Activated CD4-positive, alpha-beta T cell treated with anti-CD3 and anti-CD28 coated beads, Interleukin-2, amount 50 U/mL, for 16 hours (primary cell): Measurements from ENCODE around the gene P2RY4.
"Not testable (repeated sequence)": the region's sequence is repeated elsewhere in the genome, so short reads cannot be mapped to it uniquely, and the experiment has no call there.

Experiments
- DNase-seq: peaks from one replicate; pipeline ENCODE4 v3.0.0-alpha.2; 2020

The P2RY4 gene

DNA sequence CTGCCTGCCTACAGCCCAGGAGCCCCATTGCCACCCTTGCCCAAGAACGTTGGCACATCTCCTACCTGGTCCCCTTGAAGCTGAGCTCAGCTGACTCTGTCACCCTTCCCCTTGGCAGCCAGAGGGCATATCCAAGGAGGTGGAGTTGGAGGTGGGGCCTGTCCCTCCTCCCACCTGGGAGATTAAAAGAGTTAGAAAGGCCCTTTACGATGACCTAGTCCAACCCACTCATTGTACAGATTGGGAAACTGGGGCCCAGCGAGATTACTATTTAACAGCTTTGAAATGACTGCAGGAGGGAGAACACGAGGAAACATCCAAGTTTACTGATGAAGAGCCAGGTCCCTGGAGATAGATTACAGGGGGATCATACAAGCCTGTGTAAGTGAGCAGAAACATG is at the start of gene P2RY4:
TSS of gene P2RY4 (minus strand) at position 101 of the 400 bp plus-strand sequence. CDS start 580 bp downstream, outside the sequence.
- DNase-seq, result no peak

DNA sequence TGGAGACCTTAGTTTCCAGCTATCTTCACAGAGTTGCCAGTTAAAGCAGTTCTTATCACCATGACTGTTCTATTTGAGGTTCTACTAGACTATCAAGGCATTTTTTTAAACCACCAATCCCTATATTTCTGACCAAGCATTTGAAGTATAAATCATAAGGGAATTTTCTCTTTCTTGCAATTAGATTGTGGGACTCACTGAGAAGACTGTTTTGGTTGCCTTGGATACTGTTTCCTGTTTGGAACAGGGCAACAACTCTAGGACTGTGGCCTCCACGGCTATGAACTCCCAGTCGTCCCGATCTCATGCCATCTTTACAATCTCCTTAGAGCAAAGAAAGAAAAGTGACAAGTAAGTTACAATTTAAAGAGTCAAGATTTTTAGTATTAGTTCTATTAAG is 41.7 kb upstream of the P2RY4 start:
- DNase-seq, result no peak

DNA sequence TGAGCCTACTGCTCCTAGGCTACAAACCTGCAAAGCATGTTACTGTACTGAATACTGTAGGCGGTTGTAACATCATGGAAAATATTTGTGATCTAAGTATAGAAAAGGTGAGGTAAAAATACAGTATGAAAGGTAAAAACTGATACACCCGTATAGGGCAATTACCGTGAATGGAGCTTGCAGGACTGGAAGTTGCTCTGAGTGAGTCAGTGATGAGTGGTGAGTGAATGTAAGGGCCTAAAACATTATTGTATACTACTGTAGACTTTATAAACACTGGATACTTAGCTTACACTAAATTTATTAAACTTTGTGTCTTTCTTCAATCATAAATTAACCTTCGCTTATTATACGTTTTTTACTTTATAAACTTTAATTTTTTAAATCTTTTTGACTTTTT is 33.6 kb upstream of the P2RY4 start:
- DNase-seq, result no peak

DNA sequence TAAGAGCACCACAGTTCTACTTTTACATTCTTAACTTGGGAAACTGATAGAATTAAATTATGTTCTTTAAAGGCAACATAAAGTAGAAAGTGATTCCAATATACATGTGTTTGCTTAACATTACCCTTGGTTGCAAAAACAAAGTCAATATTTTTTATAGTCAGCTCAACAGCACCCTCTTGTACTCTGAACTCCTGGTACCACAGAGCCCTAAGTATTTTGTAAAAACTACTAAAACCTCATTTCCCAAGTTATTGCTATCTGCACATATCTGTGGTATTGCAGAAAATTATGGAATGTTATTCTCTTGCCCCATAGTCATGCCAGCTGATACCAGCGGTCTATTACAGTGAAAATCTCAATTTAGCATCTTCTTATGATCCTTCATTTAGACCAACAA is 32.8 kb upstream of the P2RY4 start:
- no peak for DNase-seq

DNA sequence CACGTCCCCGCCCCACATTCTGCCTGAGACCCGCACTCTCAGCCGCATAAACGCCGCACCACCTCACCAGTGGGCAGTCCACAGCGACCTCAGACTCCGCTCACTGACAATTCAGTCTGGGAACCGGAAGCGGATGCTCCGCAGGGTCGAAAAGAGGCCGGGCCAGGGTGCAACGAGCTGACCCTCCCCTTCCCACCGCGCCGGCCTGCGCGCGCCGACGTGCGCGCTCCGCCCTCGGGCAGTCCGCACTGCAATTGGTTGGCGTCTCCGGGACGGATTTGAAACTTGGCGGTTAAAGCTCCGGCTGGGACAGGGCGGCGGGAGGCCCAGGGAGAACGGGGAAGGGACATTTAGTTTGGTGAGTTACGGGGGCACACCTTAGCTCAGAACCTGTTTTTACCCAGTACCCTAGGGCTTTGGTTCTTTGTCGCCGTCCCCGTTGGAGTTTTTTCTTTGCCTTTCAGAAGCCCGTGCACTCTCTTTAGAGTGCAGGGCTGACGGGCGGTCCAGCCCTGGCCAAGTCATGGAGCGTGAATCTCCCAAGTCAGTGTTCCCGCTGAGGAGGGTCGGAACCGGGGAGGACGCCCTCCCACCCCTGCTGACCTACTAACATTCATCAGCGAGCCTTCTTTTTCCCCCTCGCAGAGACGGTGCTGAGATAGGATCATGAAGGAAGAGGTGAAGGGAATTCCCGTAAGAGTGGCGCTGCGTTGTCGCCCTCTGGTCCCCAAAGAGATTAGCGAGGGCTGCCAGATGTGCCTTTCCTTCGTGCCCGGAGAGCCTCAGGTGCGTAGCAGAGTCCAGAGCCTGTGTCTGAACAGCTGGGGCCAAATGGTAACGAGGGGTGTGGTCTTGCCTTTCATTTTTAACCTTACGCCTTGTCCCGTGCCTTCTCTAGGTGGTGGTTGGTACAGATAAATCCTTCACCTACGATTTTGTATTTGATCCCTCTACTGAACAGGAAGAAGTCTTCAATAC is 30.1 kb upstream of the P2RY4 start, which contains the start of the genes KIF4A and PDZD11:
TSS of gene KIF4A (plus strand) at position 312 of the 978 bp plus-strand sequence. CDS start at position 667, 355 bp downstream.
TSS of gene PDZD11 (minus strand) at position 135 of the 978 bp plus-strand sequence. CDS start 586 bp downstream, outside the sequence.
- peak; percentile 90 for DNase-seq

DNA sequence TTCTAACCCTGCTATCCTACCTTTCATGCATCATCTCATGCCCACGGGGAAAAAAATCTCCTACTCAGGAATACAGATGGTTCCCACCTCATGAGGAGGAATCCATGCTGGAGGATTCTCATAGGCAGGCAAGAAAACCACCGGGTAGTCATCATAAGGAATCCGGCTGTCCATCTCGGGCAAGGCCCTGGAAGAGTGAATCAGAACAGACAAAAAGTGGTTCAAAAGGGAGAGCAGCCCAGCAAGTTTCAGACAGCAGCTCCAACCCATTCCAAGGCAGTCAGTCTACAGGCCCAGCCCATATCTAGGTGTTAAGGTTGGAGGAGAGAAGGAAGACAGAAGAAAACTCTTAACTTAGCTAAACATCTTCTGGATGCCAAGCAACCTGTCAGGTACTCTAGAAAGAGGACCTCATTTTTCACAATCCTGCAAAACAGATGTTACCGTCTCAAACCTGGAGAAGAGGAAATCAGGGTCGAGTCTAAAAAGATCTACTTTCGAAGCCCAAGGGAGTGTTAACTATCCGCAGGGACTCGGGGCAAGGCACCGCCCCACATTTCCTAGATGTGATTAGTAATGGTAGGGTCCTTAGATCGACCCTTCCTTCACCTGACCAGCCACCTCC is 29.3 kb upstream of the P2RY4 start:
- no peak for DNase-seq

DNA sequence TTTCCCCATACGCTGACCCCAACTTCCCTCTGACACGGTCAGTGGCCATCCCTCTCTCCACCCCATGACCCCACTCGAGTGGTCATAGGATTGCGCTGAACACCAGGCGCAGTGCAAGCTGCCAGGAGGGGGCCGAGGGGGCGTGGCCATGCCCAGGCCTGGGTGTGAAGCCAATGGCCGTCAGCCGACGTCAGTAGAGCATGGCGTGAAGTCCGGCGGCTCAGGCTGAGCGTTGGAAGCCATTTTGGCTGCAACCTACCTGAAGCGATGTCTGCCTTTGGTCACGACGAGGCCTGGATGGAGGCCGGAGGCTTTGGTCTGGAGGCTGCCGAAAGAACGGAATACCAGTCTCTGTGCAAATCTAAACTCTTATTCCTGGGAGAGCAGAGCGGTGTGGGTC is 21.9 kb upstream of the P2RY4 start, which contains the start of gene RAB41:
TSS of gene RAB41 (plus strand) at position 222 of the 400 bp plus-strand sequence. CDS start at position 268, 46 bp downstream.
- no peak for DNase-seq

DNA sequence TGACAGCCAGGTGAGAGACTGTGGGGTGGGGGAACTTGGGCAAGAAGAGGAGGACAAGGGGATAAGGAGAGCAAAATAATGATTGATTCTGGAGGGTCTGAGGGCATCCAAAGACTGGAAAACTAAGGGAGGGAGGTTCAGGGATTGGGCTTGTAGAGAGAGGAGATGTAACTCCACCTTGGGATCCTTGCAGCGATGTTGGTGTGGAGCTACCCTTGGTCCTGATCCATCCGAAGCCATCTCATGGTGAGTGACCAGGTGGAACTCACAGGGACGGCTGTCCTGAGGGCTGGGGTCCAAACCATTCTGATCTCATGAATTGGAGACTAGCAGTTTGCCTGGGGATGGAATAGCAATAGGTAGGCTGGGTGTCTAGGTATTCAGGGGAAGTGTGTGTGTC is 20.6 kb upstream of the P2RY4 start:
- DNase-seq, result no peak

DNA sequence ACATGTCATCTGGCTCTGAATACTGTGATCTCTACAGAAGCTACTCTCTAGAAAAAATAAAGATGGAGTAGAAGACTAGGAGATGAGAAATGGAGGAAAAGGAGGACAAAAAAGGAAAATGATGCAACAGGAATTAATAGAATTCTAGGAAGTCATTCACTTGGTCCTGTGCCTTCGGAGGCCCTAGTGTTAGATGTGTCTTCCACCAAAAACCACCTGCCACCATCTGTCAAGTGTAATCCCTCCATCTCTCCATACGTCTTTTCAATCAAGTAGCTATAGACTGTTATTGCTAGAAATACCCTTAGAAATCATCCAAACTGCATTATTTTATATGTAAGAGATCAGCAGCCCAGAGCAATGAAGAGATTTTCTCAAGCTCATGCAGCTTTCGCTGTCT is 19.1 kb upstream of the P2RY4 start:
- DNase-seq, result no peak

DNA sequence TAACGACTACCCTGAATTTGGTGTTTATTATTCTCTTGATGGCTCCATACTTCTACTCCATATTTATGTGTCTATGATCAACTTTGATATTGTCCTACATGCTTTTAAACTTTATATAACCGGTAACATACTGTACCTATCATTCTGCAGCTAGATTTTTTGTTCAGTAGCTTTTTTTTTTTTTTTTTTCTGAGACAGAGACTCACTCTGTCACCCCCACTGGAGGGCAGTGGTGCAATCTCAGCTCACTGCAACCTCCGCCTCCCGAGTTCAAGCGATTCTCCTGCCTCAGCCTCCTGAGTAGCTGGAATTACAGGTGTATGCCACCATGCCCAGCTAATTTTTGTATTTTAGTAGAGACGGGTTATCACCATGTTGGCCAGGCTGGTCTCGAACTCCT is 14.0 kb upstream of the P2RY4 start:
- not testable (repeated sequence) for DNase-seq

DNA sequence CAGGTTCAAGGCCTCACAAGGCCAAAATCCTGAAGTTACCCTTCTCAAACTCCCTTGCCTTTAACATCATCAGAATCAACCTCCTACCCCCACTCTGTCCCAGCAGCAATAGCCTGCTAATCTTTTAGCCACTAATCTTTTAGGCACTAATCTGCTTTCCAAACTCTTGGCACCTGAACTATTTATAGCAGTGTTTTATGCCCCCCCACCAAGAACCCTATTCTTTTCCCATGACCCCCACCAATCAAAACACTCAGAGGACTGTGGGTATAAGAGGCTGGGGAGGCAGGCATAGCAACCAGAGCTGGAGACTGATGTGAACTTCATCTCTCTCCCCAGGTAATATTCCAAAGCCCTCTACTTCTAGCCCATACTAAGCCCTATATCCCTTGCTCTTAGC is 8.0 kb upstream of the P2RY4 start, which contains the start of gene ARR3:
TSS of gene ARR3 (plus strand) at position 301 of the 400 bp plus-strand sequence. CDS start 1,052 bp downstream, outside the sequence.
- DNase-seq, result no peak

DNA sequence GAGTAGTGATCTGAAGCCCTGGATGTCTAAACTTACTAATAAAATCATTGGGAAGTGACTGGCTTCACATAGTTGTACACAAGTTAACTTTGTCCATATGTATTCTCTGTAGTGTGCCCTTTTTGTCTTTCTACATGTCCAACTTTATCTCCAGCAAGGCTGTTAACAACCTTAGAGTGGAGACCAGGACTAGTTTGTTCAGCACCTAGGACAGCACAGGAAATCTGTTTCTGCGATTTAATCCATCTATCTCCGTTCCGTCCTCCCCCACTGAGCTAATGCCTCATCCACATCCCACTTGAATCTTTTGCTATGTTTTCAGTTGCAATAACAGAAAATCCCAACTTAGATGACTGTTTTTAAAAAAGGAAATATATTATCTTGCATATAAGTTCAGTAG is 4.8 kb upstream of the P2RY4 start:
- no peak for DNase-seq

DNA sequence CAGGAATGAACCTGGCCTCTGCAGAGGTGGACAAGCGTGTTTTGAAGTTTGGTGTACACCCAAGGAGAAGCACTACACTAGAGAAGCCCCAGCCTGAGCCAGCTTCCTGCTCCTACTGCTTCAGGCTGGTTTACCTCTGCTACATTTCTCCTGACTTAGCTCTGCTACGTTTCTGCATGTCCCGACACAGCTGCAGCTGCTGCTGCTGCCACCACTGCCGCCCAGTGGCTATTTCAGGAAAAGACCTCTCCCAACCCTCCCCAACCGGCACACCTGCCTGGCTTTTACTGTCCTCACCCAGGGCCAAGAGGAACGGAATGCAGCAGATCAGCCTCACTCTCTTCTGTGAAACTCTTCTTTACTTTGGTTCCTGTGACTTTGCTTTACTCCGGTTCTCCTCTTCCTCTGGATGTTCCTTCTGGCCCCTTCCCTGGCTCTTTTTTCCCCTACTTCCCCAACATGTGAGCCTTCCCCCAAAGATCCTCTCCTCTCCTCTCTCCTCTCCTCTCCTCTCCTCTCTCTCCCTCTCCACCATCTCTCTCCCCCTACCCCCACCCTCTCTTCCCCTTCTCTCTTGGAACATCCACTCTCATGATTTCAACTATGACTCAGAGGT is 3.1 kb upstream of the P2RY4 start:
- peak; percentile 54 for DNase-seq

DNA sequence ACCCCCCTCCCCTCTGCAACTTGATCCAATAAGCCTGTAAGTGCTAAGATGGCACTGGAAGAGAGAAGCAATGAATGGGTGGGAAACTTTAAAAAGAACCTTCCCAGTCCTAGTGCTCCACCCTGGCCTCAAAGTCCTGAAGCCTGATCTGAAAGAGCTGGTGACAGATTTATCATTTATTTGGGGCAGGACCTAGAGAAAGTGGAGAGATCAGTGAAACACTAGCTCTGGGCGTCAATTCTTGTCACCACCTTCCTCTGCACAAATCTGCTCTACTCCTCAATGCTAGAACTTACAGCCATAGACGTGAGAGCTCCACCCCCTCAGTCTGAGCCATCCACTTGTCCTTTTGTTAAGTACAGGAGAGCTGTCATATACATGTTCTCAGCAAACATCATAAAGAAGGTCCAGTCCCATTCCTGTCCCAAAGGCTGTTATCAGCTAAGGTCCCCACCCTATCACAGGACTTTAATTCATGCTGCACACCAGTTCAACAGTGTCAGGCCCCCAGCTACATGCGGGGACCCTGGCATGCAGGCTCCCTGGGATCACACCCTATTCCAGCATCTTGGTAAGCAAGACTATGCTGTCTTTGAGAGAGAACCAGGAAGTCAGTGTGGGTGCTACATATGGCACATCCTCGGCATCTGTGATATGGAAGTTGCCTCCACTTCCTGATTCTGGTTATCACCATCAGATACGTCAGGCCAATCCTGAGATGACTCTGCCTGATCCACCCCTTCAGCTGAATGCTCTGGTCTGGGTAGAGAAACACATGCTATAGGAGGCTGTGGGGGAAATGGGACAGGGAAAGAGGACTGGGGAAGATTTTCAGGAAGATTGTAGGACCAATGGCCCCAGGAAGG is 2.3 kb downstream of the P2RY4 start:
- no peak for DNase-seq

DNA sequence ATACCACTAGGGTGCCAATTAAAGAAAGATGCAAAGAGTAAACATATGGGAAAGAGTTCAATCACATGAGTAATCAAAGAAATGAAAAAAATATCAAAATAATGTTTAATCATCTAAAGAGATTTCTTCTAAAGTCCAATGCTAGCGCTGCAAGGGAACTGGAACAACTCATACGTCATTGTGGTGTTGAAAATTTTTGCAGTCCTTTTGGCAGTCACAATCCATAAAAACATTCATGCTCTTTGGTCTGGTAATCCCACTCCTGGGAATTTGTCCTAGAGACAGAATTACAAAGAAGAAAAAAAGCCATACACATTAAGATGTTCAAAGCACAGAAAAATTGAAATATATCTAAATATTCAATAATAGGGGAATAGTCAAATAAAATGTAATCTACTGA is 4.6 kb downstream of the P2RY4 start:
- DNase-seq, result no peak

DNA sequence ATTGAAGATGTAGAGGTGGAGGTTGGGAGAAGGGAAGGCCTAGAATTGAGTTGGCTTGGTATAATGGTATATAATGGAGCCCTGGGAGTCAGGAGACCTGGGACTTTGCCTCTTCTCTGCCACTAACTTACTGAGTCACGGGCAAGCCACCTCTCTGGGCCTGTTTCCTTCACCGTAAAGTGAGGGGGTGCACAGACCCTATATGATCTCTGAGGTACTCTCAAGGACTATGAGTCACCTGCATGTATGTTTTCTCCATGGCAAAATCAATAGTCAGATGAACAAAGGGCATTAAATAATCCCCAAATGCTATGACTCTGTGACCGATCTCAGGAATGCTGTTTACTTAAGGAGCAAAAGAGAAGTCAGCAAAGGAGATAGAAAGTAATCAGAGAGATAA is 5.1 kb downstream of the P2RY4 start:
- DNase-seq, result no peak

DNA sequence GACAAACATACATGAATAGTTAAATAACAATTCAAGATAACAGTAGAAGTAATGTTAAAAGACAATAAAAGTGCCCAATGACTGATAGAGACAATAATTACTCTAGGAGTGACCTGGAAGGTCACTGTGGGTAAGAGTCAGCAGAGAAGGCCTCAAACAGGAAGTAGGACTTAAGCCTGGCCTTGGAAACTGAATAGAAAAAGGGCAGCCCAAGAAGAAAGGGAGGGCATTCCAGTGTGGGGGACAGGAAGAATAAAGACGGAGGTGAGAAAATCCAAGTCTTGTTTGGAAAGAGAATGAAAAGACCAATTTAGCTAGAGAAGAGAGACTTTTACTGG is 6.0 kb downstream of the P2RY4 start:
- DNase-seq, result no peak

DNA sequence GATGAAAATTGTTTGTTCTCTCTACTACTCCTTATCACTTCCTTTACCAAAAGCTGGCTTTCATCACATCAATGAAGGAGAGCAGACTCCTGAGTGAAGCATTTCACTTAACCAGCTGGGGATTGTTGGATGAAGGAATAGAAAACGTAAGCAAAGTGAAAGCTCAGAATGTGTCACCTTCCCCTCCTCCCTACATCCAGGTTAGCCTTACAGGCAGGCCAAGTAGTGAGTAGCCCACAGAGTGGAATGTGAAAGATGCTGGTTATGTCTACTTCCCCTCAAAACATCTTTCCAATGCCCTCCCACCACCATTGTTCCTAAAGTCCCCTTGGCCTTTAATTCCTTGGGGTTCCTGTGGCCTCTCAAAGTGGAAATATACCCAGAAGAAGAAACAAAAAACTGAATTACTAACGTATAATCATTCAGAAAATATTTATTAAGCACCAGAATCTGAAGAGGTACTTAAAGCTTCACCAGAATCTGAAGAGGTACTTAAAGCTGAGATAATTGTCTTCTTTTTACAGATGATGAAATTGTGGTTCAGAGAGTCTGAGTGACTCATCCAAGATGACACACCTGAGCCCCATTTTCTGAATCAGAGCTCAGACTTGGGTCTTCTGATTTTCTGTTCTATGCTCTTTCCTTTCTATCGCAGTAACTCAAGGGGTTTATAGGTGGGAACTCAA is 6.5 kb downstream of the P2RY4 start:
- DNase-seq, result peak; percentile 5

DNA sequence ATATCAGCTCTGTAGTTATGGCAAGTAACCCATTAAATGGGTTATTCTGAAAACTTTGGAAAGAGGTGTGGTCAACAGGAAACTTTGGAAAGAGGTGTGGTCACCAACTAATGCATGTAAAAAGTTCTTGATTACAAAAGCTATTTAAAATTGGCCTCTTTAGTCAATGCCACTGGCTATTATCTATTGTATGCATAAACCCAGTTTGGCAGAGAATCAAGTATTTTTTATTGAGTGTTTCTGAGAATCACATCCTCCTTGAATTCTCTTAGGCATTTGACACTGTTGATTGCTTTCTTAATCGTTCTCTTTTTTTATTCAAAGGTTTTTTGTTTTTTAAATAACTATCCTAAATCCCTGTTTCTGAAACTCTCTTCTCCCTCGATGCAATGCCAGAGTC is 7.5 kb downstream of the P2RY4 start:
- DNase-seq, result no peak

DNA sequence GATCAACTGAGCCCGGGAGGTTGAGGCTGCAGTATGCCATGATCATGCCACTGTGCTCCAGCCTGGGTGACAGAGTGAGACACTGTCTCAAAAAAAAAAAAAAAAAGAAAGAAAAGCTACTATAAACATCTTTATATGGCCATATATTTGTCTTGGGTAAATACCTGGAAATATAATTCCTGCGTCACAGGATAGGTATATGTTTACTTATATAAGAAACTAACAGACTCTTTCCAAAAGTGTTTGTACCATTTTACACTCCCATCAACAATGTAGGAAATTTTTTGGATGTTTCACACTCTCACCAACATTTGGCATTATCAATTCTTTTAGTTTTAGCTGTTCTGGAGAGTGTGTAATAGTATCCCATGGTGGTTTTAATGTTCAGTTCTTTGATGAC is 12.8 kb downstream of the P2RY4 start:
- DNase-seq, result no peak

DNA sequence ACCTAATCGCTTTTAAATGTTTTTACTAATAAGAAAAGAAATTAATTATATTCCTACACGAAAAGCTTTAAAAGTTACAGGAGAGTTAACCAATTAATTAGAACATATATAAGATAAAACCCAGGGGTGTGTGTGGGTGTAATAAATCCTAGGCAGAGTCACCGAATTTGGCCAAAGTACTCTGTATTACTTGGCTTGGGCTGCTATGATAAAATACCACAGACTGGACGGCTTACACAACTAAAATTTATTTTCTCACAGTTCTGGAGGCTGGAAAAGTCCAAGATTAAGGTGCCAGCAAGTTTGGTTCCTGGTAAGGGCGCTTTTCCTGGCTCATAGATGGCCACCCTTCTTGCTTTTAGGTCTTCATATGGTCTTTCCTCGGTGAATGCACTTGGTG is 15.1 kb downstream of the P2RY4 start:
- no peak for DNase-seq

DNA sequence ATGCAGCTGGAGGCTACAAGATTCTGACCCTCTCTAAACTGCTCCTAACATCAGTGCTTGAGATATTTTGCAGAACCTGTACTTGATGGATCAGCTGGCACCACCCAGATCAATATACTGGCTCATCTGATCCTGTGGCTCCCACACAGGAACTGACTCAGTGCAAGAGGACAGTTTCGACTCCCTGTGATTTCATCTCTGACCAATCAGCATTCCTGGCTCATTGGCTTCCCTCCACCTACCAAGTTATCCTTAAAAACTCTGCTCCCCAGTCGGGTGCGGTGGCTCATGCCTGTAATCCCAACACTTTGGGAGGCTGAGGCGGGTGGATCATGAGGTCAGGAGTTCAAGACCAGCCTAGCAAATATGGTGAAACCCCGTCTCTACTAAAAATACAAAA is 16.4 kb downstream of the P2RY4 start:
- not testable (repeated sequence) for DNase-seq
